Kidney capillary endothelial cell (primary cell): ENCODE data around the gene FAM200B.

Experiments used
- DNase-seq: peaks from one replicate; pipeline ENCODE4 v3.0.0-alpha.2; 2018; ENCODE audit warnings: low spot score

The FAM200B gene

GRCh38 chr4:15737255-15737654, 55.6 kb downstream of the FAM200B start:
- DNase-seq, result no peak

- DNase-seq, result no peak
These were observed 57.2 kb downstream of the FAM200B start for GRCh38 chr4:15738877-15739276.
